GM10248 (cell line): ENCODE results near the gene GMDS.

Source experiments
- CTCF ChIA-PET: fragments of 300-600 bp; sonication (Branson Sonifier 250); formaldehyde crosslinking; extraction: SDS; loops from one replicate; lab custom pipeline; 2021; ENCODE audit warnings: antibody characterized with exemption; lab: Yijun Ruan, JAX
- POLR2A ChIA-PET: fragments of 350-650 bp; sonication (Branson Sonifier 250); formaldehyde crosslinking; extraction: SDS; loops from one replicate; lab custom pipeline; 2020; ENCODE audit warnings: antibody characterized with exemption; lab: Yijun Ruan, JAX
- DNase-seq: peaks from one replicate; pipeline ENCODE4 v3.0.0; 2012; ENCODE audit errors: extremely low spot score
- CTCF ChIP-seq: IDR thresholded peaks from 2 replicates; pipeline ENCODE4 v1.5.1; 2012; ENCODE audit warnings: mild to moderate bottlenecking, low read depth; ENCODE audit errors: extremely low read depth, missing control alignments, control extremely low read depth

The GMDS gene

GRCh38 chr6:1722801-1723200, 522.6 kb downstream of the GMDS start:
- ChIA-PET POLR2A (no interaction called here), CTCF (interaction anchor here (1.0 to 2.4 kb wide), 4 partner anchors 11 to 20 kb away, joined by 3 to 10 read pairs (median 5); no protein-coding TSS in a partner anchor)
- DNase-seq = no peak
- TF ChIP-seq CTCF = no peak

GRCh38 chr6:1720620-1721322, 524.6 kb downstream of the GMDS start:
- TF ChIP-seq CTCF = no peak
- no peak for DNase-seq
- POLR2A ChIA-PET = no interaction called here
- CTCF ChIA-PET = interaction anchor here (1.2 kb wide), 1 partner anchor 16 kb away, joined by 4 read pairs; no protein-coding TSS in a partner anchor

GRCh38 chr6:1719922-1720321, 525.5 kb downstream of the GMDS start:
- ChIA-PET CTCF (interaction anchor here (1.1 to 1.2 kb wide), 3 partner anchors 9 to 384 kb away, joined by 3 to 8 read pairs (median 3); no protein-coding TSS in a partner anchor), POLR2A (no interaction called here)
- DNase-seq = no peak
- TF ChIP-seq CTCF = no peak

GRCh38 chr6:1716868-1717267, 528.5 kb downstream of the GMDS start:
- no peak for TF ChIP-seq CTCF
- CTCF ChIA-PET = interaction anchor here (1.2 to 1.5 kb wide), 2 partner anchors 12 to 15 kb away, joined by 3 to 5 read pairs; no protein-coding TSS in a partner anchor
- POLR2A ChIA-PET = no interaction called here
- DNase-seq = no peak

- no peak for TF ChIP-seq CTCF
- DNase-seq = no peak
- ChIA-PET POLR2A (no interaction called here), CTCF (no interaction called here)
Measured at GRCh38 chr6:1716396-1716795, 529.0 kb downstream of the GMDS start.

GRCh38 chr6:1715336-1715735, 530.1 kb downstream of the GMDS start:
- no peak for TF ChIP-seq CTCF
- ChIA-PET CTCF (interaction anchor here (0.7 kb wide), 1 partner anchor 10 kb away, joined by 3 read pairs; no protein-coding TSS in a partner anchor), POLR2A (no interaction called here)
- no peak for DNase-seq
